Testis (tissue), 3 donors: ENCODE measurements around the gene CCDC60. TPM values are rescaled to one million over a fixed set of nuclear protein-coding genes. Genes with fewer than 3 reads are reported as not detected.

Experiments used
- DNase-seq: peaks from one replicate; pipeline ENCODE4 v3.0.0-alpha.2; 2019
- H3K27ac ChIP-seq, 2 donors: fragments of 200-600 bp; sonication (generic); one replicate each; pipeline ENCODE4 v1.5.1; 2019
- H3K27me3 ChIP-seq: fragments of 200-600 bp; sonication (generic); one replicate; pipeline ENCODE4 v1.5.1; 2019
- H3K36me3 ChIP-seq: fragments of 200-600 bp; sonication (generic); one replicate; pipeline ENCODE4 v1.5.1; 2017; ENCODE audit warnings: low read depth; ENCODE audit errors: missing control alignments
- H3K4me1 ChIP-seq: fragments of 200-600 bp; sonication (generic); one replicate; pipeline ENCODE4 v1.5.1; 2019
- H3K4me3 ChIP-seq, 2 donors: fragments of 200-600 bp; sonication (generic); one replicate each; pipeline ENCODE4 v1.5.1; 2017 to 2019
- H3K9me3 ChIP-seq: fragments of 200-600 bp; sonication (generic); one replicate; pipeline ENCODE4 v1.5.1; 2017
- CTCF ChIP-seq, 3 experiments: fragments of 450-650 bp in 2 of 3; fragments of 200-600 bp in 1 of 3; sonication (generic) in 1 of 3; IDR thresholded peaks; one replicate each; pipeline ENCODE4 v1.5.1; 2016 to 2019; ENCODE audit warnings: antibody characterized with exemption in 3 of 3, mild to moderate bottlenecking in 2 of 3, moderate library complexity in 1 of 3
- POLR2A ChIP-seq: fragments of 450-650 bp; IDR thresholded peaks from one replicate; pipeline ENCODE4 v1.6.1; 2017; ENCODE audit warnings: antibody characterized with exemption, mild to moderate bottlenecking, moderate library complexity
- WGBS, 2 donors: methylation state at CpG; one replicate each; pipeline ENCODE4 v1.1.5; 2018; 5-methylcytosine and 5-hydroxymethylcytosine counted together
- intact Hi-C: fragments of 100-400 bp; cut with DNase I; formaldehyde crosslinking; loops from one replicate; pipeline ENCODE4 v1.15.1; 2023; ENCODE audit warnings: low total_unique reads
- polyA plus RNA-seq: library from polyadenylated mRNA; stranded (reverse); fragments of 350-450 nt; fragmentation: Illumina TruSeq; extraction: RNeasy Lipid Tissue Mini Kit (QIAGEN cat#74804); gene quantifications from one replicate; pipeline ENCODE4 v1.2.3, GENCODE V29; 2014; ENCODE audit warnings: low read depth, low replicate concordance; ENCODE audit not compliant: insufficient read depth
- total RNA-seq, 2 donors: library from RNA; depleted of rRNA; stranded (reverse); fragments of >200 nt; gene quantifications; one replicate each; pipeline ENCODE4 v1.2.3, GENCODE V29; 2016

The CCDC60 gene
- total and polyA plus RNA-seq, 3 donors from 2014 or later, result 5.7 to 35.6 (median 11.4) TPM

- H3K9me3 ChIP-seq, result no peaks in the 10 kb centered on the region
- intact Hi-C loops, result no loop called here
- TF ChIP-seq POLR2A, result no peak
Observed at GRCh38 chr12:119423285-119423684, 88.8 kb downstream of the CCDC60 start.

GRCh38 chr12:119425623-119426022 is 91.1 kb downstream of the CCDC60 start:
- Histone ChIP-seq H3K4me3 (no peak overlapping the region), H3K27ac (no peak overlapping the region), H3K4me1 (no peaks in the 10 kb centered on the region), H3K9me3 (no peaks in the 10 kb centered on the region), H3K27me3 (no peaks in the 10 kb centered on the region), H3K36me3 (no peaks in the 10 kb centered on the region)
- no peak for DNase-seq
- TF ChIP-seq POLR2A, result no peak
- WGBS, 2 donors, result 62 to 78% methylated on average over 3 of the region's 3 CpGs
- intact Hi-C loops, result no loop called here

More at GRCh38 chr12:119423285-119423684, 88.8 kb downstream of the CCDC60 start:
- H3K4me1 ChIP-seq, result no peaks in the 10 kb centered on the region
- H3K4me3 ChIP-seq, result no peak overlapping the region
- no peaks in the 10 kb centered on the region for H3K36me3 ChIP-seq
- no peaks in the 10 kb centered on the region for H3K27me3 ChIP-seq
- WGBS, 2 donors, result 27 to 34% methylated on average over 2 of the region's 2 CpGs
- no peak overlapping the region for H3K27ac ChIP-seq
- peak; percentile 41 for DNase-seq

GRCh38 chr12:119431151-119431550 is 96.6 kb downstream of the CCDC60 start:
- intact Hi-C loops, result no loop called here
- Histone ChIP-seq H3K9me3 (no peaks in the 10 kb centered on the region), H3K4me3 (no peak overlapping the region), H3K27me3 (no peaks in the 10 kb centered on the region), H3K27ac (no peak overlapping the region), H3K36me3 (no peaks in the 10 kb centered on the region), H3K4me1 (no peaks in the 10 kb centered on the region)
- DNase-seq, result no peak
- 88 to 93% methylated on average over 5 of the region's 5 CpGs for WGBS, 2 donors
- TF ChIP-seq CTCF (IDR thresholded peaks at IDR 0.05) (no peak), POLR2A (no peak)

- 79 to 90% methylated on average over 9 of the region's 9 CpGs for WGBS, 2 donors
- DNase-seq, result no peak
- no peaks in the 10 kb centered on the region for H3K36me3 ChIP-seq
- intact Hi-C loops, result no loop called here
- TF ChIP-seq POLR2A (no peak), CTCF (IDR thresholded peaks at IDR 0.05) (no peak)
- H3K27ac ChIP-seq, result no peak overlapping the region
- H3K4me3 ChIP-seq, result no peak overlapping the region
- no peaks in the 10 kb centered on the region for H3K27me3 ChIP-seq
- no peaks in the 10 kb centered on the region for H3K4me1 ChIP-seq
- no peaks in the 10 kb centered on the region for H3K9me3 ChIP-seq
Observed at GRCh38 chr12:119432949-119433348, 98.4 kb downstream of the CCDC60 start.

- H3K4me1 ChIP-seq, result peaks cover 3% of the 10 kb centered on the region
- no peak for DNase-seq
- TF ChIP-seq CTCF (IDR thresholded peaks at IDR 0.05) (no peak), POLR2A (no peak)
- intact Hi-C loops, result no loop called here
- WGBS, 2 donors, result 95 to 96% methylated on average over 6 of the region's 6 CpGs
- H3K4me3 ChIP-seq, result no peak overlapping the region
- no peak overlapping the region for H3K27ac ChIP-seq
- H3K9me3 ChIP-seq, result no peaks in the 10 kb centered on the region
- H3K27me3 ChIP-seq, result no peaks in the 10 kb centered on the region
- no peaks in the 10 kb centered on the region for H3K36me3 ChIP-seq
Observed at GRCh38 chr12:119440803-119441360, 106.4 kb downstream of the CCDC60 start.

- Histone ChIP-seq H3K27ac (no peak overlapping the region), H3K27me3 (no peaks in the 10 kb centered on the region), H3K4me1 (peaks cover 3% of the 10 kb centered on the region), H3K36me3 (no peaks in the 10 kb centered on the region), H3K9me3 (no peaks in the 10 kb centered on the region), H3K4me3 (peak overlapping the region in 1 of 2 donors; percentile 31)
- WGBS, 2 donors, result 11 to 16% methylated on average over 10 of the region's 10 CpGs
- intact Hi-C loops, result no loop called here
- peak; percentile 82 for DNase-seq
- TF ChIP-seq CTCF (IDR thresholded peaks at IDR 0.05), result peak; percentile 82 to 97 (median 94)
- TF ChIP-seq POLR2A, result no peak
Observed at GRCh38 chr12:119444462-119445044, 110.0 kb downstream of the CCDC60 start.
